Inferior parietal cortex (tissue), 1 donor: ENCODE data around the gene ZNF302.

Experiments
- DNase-seq: peaks from one replicate; pipeline ENCODE4 v3.0.0-alpha.2; 2016; ENCODE audit errors: extremely low spot score

The ZNF302 gene

GRCh38 chr19:34732612-34733211 is 55.2 kb downstream of the ZNF302 start:
- no peak for DNase-seq

GRCh38 chr19:34733266-34733745 is 55.8 kb downstream of the ZNF302 start:
- DNase-seq: no peak

GRCh38 chr19:34733746-34734536 is 56.5 kb downstream of the ZNF302 start, which contains the start of gene ZNF181:
TSS of gene ZNF181 (plus strand) at chr19:34734243. CDS start at chr19:34735038, 795 bp downstream.
- peak; percentile 94 for DNase-seq

GRCh38 chr19:34734537-34735103 is 57.1 kb downstream of the ZNF302 start:
- DNase-seq: peak; percentile 74
